ENCODE results near the gene TRMT112.

Gene TRMT112

GRCh38 chr11:64324692-64325469 lies 7.5 kb upstream of the TRMT112 start:
- TF ChIP-seq POLR2AphosphoS5 (IDR thresholded peaks at IDR 0.05; ENCODE audit: low read depth, low read length) (no peak), REST (IDR thresholded peaks at IDR 0.05; ENCODE audit: insufficient read depth in 1 of 2, low read depth in 2 of 2, low read length in 2 of 2) (no peak), SIN3A (IDR thresholded peaks at IDR 0.05; ENCODE audit: borderline replicate concordance, insufficient read depth, low read length) (no peak), TAF1 (IDR thresholded peaks at IDR 0.05; ENCODE audit: borderline replicate concordance, insufficient read depth, low read length) (no peak), FOXP2 (optimal IDR thresholded peaks at IDR 0.05; ENCODE audit: borderline replicate concordance, extremely low read depth, extremely low read length, insufficient read depth) (no peak)

GRCh38 chr11:64323373-64323772 lies 6.0 kb upstream of the TRMT112 start:
- TF ChIP-seq FOXP2 (optimal IDR thresholded peaks at IDR 0.05; ENCODE audit: borderline replicate concordance, extremely low read depth, extremely low read length, insufficient read depth), result no peak
- no peak for TF ChIP-seq SIN3A (IDR thresholded peaks at IDR 0.05; ENCODE audit: borderline replicate concordance, insufficient read depth, low read length)
- TF ChIP-seq TAF1 (IDR thresholded peaks at IDR 0.05; ENCODE audit: borderline replicate concordance, insufficient read depth, low read length), result no peak
- no peak for TF ChIP-seq REST (IDR thresholded peaks at IDR 0.05; ENCODE audit: insufficient read depth in 1 of 2, low read depth in 2 of 2, low read length in 2 of 2)
- no peak for TF ChIP-seq POLR2AphosphoS5 (IDR thresholded peaks at IDR 0.05; ENCODE audit: low read depth, low read length)

- TF ChIP-seq REST (IDR thresholded peaks at IDR 0.05; ENCODE audit: insufficient read depth in 1 of 2, low read depth in 2 of 2, low read length in 2 of 2), result no peak
- no peak for TF ChIP-seq POLR2AphosphoS5 (IDR thresholded peaks at IDR 0.05; ENCODE audit: low read depth, low read length)
- TF ChIP-seq SIN3A (IDR thresholded peaks at IDR 0.05; ENCODE audit: borderline replicate concordance, insufficient read depth, low read length), result no peak
- no peak for TF ChIP-seq FOXP2 (optimal IDR thresholded peaks at IDR 0.05; ENCODE audit: borderline replicate concordance, extremely low read depth, extremely low read length, insufficient read depth)
- TF ChIP-seq TAF1 (IDR thresholded peaks at IDR 0.05; ENCODE audit: borderline replicate concordance, insufficient read depth, low read length), result no peak
Measured at GRCh38 chr11:64322925-64323260, 5.5 kb upstream of the TRMT112 start.

- TF ChIP-seq POLR2AphosphoS5 (IDR thresholded peaks at IDR 0.05; ENCODE audit: low read depth, low read length), result no peak
- no peak for TF ChIP-seq TAF1 (IDR thresholded peaks at IDR 0.05; ENCODE audit: borderline replicate concordance, insufficient read depth, low read length)
- no peak for TF ChIP-seq REST (IDR thresholded peaks at IDR 0.05; ENCODE audit: insufficient read depth in 1 of 2, low read depth in 2 of 2, low read length in 2 of 2)
- TF ChIP-seq SIN3A (IDR thresholded peaks at IDR 0.05; ENCODE audit: borderline replicate concordance, insufficient read depth, low read length), result no peak
- TF ChIP-seq FOXP2 (optimal IDR thresholded peaks at IDR 0.05; ENCODE audit: borderline replicate concordance, extremely low read depth, extremely low read length, insufficient read depth), result no peak
Measured at GRCh38 chr11:64321533-64321932, 4.2 kb upstream of the TRMT112 start.

All from PFSK-1 (cell line).